ENCODE measurements around the gene ZNF474.

GRCh38 chr5:122192497-122193496 is 63.5 kb downstream of the ZNF474 start:
- TF ChIP-seq CTCF (IDR thresholded peaks at IDR 0.05), result peak; percentile 31; the same call in 1 of the 2 replicates
- no peak for TF ChIP-seq ZNF423 (CRISPR knock-in tag; IDR thresholded peaks at IDR 0.05)
- TF ChIP-seq JUN (CRISPR knock-in tag; IDR thresholded peaks at IDR 0.05), result no peak
- TF ChIP-seq, protein P1, sequence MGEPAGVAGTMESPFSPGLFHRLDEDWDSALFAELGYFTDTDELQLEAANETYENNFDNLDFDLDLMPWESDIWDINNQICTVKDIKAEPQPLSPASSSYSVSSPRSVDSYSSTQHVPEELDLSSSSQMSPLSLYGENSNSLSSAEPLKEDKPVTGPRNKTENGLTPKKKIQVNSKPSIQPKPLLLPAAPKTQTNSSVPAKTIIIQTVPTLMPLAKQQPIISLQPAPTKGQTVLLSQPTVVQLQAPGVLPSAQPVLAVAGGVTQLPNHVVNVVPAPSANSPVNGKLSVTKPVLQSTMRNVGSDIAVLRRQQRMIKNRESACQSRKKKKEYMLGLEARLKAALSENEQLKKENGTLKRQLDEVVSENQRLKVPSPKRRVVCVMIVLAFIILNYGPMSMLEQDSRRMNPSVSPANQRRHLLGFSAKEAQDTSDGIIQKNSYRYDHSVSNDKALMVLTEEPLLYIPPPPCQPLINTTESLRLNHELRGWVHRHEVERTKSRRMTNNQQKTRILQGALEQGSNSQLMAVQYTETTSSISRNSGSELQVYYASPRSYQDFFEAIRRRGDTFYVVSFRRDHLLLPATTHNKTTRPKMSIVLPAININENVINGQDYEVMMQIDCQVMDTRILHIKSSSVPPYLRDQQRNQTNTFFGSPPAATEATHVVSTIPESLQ (CRISPR knock-in tag; IDR thresholded peaks at IDR 0.05), result no peak
- TF ChIP-seq, protein P2, sequence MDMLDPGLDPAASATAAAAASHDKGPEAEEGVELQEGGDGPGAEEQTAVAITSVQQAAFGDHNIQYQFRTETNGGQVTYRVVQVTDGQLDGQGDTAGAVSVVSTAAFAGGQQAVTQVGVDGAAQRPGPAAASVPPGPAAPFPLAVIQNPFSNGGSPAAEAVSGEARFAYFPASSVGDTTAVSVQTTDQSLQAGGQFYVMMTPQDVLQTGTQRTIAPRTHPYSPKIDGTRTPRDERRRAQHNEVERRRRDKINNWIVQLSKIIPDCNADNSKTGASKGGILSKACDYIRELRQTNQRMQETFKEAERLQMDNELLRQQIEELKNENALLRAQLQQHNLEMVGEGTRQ (CRISPR knock-in tag; IDR thresholded peaks at IDR 0.05), result no peak
- no peak for TF ChIP-seq NR3C1 (CRISPR knock-in tag; conservative IDR thresholded peaks at IDR 0.05; ENCODE audit: low read depth)
- TF ChIP-seq, protein P3, sequence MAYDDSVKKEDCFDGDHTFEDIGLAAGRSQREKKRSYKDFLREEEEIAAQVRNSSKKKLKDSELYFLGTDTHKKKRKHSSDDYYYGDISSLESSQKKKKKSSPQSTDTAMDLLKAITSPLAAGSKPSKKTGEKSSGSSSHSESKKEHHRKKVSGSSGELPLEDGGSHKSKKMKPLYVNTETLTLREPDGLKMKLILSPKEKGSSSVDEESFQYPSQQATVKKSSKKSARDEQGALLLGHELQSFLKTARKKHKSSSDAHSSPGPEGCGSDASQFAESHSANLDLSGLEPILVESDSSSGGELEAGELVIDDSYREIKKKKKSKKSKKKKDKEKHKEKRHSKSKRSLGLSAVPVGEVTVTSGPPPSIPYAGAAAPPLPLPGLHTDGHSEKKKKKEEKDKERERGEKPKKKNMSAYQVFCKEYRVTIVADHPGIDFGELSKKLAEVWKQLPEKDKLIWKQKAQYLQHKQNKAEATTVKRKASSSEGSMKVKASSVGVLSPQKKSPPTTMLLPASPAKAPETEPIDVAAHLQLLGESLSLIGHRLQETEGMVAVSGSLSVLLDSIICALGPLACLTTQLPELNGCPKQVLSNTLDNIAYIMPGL (CRISPR knock-in tag; IDR thresholded peaks at IDR 0.05), result no peak
- no peak for TF ChIP-seq PRRX2 (CRISPR knock-in tag; IDR thresholded peaks at IDR 0.05)
- no peak for TF ChIP-seq SP1 (CRISPR knock-in tag; conservative IDR thresholded peaks at IDR 0.05)
- no peak for TF ChIP-seq MXD4 (CRISPR knock-in tag; IDR thresholded peaks at IDR 0.05; ENCODE audit: borderline replicate concordance)
- no peak for TF ChIP-seq FOXJ3 (CRISPR knock-in tag; IDR thresholded peaks at IDR 0.05; ENCODE audit: borderline replicate concordance)

Data from WTC11 (cell line).